HG03378 (cell line): ENCODE measurements around the gene AQP7.
"Not testable (repeated sequence)": the region's sequence is repeated elsewhere in the genome, so short reads cannot be mapped to it uniquely, and the experiment has no call there.

Experiments used
- ATAC-seq: cut with Tn5 transposase; IDR thresholded peaks from one replicate; pipeline ENCODE4 v1.9.1; 2021; ENCODE audit warnings: mild to moderate bottlenecking, moderate library complexity; ENCODE audit not compliant: unreplicated experiment

The AQP7 gene

GRCh38 chr9:33402371-33402770 is at the start of gene AQP7:
Gene AQP7 (minus strand): TSS chr9:33402568. CDS start chr9:33401262, 1,306 bp downstream.
- ATAC-seq: not testable (repeated sequence)

GRCh38 chr9:33450621-33451146 is 48.3 kb upstream of the AQP7 start:
- ATAC-seq: no peak

GRCh38 chr9:33449715-33450114 is 47.3 kb upstream of the AQP7 start:
- ATAC-seq: no peak

- no peak for ATAC-seq
These were observed 45.6 kb upstream of the AQP7 start for GRCh38 chr9:33447799-33448553.

GRCh38 chr9:33446946-33447798 is 44.8 kb upstream of the AQP7 start, which contains the start of gene AQP3:
Gene AQP3 (minus strand): TSS chr9:33447593. CDS start chr9:33447530, 63 bp downstream.
- ATAC-seq: peak; percentile 30

- peak; percentile 92 for ATAC-seq
These were observed 44.0 kb upstream of the AQP7 start for GRCh38 chr9:33446240-33446945.

GRCh38 chr9:33445389-33446239 is 43.2 kb upstream of the AQP7 start:
- ATAC-seq: no peak

- ATAC-seq: no peak
These were observed 41.2 kb upstream of the AQP7 start for GRCh38 chr9:33443464-33444154.

- no peak for ATAC-seq
These were observed 40.7 kb upstream of the AQP7 start for GRCh38 chr9:33443047-33443446.

GRCh38 chr9:33442125-33442524 is 39.8 kb upstream of the AQP7 start:
- no peak for ATAC-seq

GRCh38 chr9:33440609-33441008 is 38.2 kb upstream of the AQP7 start:
- ATAC-seq: no peak

- no peak for ATAC-seq
These were observed 37.8 kb upstream of the AQP7 start for GRCh38 chr9:33440204-33440603.

- no peak for ATAC-seq
These were observed 37.4 kb upstream of the AQP7 start for GRCh38 chr9:33439731-33440130.

GRCh38 chr9:33438926-33439680 is 36.7 kb upstream of the AQP7 start:
- no peak for ATAC-seq

GRCh38 chr9:33437898-33438297 is 35.5 kb upstream of the AQP7 start:
- ATAC-seq: no peak

GRCh38 chr9:33437205-33437604 is 34.8 kb upstream of the AQP7 start:
- no peak for ATAC-seq

- ATAC-seq: no peak
These were observed 34.1 kb upstream of the AQP7 start for GRCh38 chr9:33436445-33436844.

GRCh38 chr9:33435821-33436277 is 33.5 kb upstream of the AQP7 start:
- no peak for ATAC-seq
